Endothelial cell (in vitro differentiated cells): Measurements from ENCODE around the gene MICAL3. TPM values are rescaled to one million over a fixed set of nuclear protein-coding genes. Genes with fewer than 3 reads are reported as not detected.

ENCODE experiments used
- DNase-seq: peaks from one replicate; pipeline ENCODE4 v3.0.0; 2021; ENCODE audit warnings: low spot score
- H3K27ac Mint-ChIP-seq: one replicate; pipeline ENCODE4 v1.8.0; 2021; ENCODE audit warnings: mixed read lengths, inconsistent platforms; ENCODE audit not compliant: unreplicated experiment
- H3K27me3 Mint-ChIP-seq: one replicate; pipeline ENCODE4 v1.8.0; 2021; ENCODE audit warnings: mild to moderate bottlenecking, moderate library complexity, mixed read lengths, inconsistent platforms; ENCODE audit not compliant: unreplicated experiment
- H3K36me3 Mint-ChIP-seq: one replicate; pipeline ENCODE4 v1.8.0; 2021; ENCODE audit warnings: mild to moderate bottlenecking, low read depth, mixed read lengths, inconsistent platforms; ENCODE audit not compliant: unreplicated experiment
- H3K4me1 Mint-ChIP-seq: one replicate; pipeline ENCODE4 v1.8.0; 2021; ENCODE audit warnings: mild to moderate bottlenecking, mixed read lengths, inconsistent platforms; ENCODE audit not compliant: unreplicated experiment
- H3K4me3 Mint-ChIP-seq: one replicate; pipeline ENCODE4 v1.8.0; 2021; ENCODE audit warnings: mild to moderate bottlenecking, mixed read lengths, inconsistent platforms; ENCODE audit not compliant: unreplicated experiment
- H3K9me3 Mint-ChIP-seq: one replicate; pipeline ENCODE4 v1.8.0; 2021; ENCODE audit warnings: mixed read lengths, inconsistent platforms; ENCODE audit not compliant: unreplicated experiment
- total RNA-seq: library from RNA; stranded (reverse); fragmentation: NEBNext Ultra II Directional; extraction: Animal tissue kit (Norgen Biotek cat#: 25700); gene quantifications from one replicate; pipeline ENCODE4 v1.2.1, GENCODE V29; 2021; ENCODE audit not compliant: unreplicated experiment
- TF ChIP-seq, protein P1 (sequence below): fragments of 200-600 bp; sonication (generic); IDR thresholded peaks from one replicate; pipeline ENCODE4 v1.5.0; 2021; ENCODE audit warnings: antibody characterized with exemption; ENCODE audit not compliant: unreplicated experiment

MICAL3 gene
- total RNA-seq, 1 donor from 2014 or later: 54.3 TPM

DNA sequence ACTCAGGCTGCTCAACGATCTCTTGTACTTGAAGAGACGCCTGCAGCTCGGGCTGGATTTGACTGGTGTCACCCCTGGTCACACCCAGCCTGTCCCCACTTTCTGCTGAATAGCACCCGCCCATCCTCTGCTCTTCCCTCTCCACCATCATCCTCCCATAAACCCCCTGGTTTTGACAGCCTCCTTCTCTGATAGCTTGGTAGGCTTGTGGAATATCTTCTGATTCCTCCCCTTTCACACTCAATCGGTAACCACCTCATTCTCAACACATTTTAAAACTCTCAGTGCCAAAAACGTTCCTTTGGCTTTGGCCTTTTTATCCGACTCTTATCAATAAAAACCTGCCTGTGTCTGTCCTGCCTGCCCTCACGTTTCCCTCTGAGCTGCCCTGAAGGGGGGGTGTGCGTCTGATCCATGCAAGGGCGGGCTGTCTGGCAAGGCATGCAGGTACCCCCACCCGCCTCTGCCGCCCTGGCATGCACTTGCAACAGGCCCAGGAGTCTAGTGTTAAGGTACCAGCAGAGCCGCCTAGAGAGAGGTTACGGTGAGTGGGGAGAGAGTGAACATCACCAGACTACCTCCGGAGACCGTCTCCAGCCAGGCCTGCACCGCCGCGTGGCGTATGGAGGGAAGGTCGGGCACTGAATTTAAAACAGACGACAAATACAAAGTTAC lies 198.3 kb downstream of the MICAL3 start:
- DNase-seq: no peak
- TF ChIP-seq, protein P1, sequence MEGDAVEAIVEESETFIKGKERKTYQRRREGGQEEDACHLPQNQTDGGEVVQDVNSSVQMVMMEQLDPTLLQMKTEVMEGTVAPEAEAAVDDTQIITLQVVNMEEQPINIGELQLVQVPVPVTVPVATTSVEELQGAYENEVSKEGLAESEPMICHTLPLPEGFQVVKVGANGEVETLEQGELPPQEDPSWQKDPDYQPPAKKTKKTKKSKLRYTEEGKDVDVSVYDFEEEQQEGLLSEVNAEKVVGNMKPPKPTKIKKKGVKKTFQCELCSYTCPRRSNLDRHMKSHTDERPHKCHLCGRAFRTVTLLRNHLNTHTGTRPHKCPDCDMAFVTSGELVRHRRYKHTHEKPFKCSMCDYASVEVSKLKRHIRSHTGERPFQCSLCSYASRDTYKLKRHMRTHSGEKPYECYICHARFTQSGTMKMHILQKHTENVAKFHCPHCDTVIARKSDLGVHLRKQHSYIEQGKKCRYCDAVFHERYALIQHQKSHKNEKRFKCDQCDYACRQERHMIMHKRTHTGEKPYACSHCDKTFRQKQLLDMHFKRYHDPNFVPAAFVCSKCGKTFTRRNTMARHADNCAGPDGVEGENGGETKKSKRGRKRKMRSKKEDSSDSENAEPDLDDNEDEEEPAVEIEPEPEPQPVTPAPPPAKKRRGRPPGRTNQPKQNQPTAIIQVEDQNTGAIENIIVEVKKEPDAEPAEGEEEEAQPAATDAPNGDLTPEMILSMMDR: no peak
- peaks cover 6% of the 10 kb centered on the region for H3K27me3 Mint-ChIP-seq
- no peaks in the 10 kb centered on the region for H3K9me3 Mint-ChIP-seq
- H3K27ac Mint-ChIP-seq: no peak overlapping the region
- H3K4me3 Mint-ChIP-seq: no peak overlapping the region
- peaks cover 6% of the 10 kb centered on the region for H3K4me1 Mint-ChIP-seq
- peaks cover 29% of the 10 kb centered on the region for H3K36me3 Mint-ChIP-seq

DNA sequence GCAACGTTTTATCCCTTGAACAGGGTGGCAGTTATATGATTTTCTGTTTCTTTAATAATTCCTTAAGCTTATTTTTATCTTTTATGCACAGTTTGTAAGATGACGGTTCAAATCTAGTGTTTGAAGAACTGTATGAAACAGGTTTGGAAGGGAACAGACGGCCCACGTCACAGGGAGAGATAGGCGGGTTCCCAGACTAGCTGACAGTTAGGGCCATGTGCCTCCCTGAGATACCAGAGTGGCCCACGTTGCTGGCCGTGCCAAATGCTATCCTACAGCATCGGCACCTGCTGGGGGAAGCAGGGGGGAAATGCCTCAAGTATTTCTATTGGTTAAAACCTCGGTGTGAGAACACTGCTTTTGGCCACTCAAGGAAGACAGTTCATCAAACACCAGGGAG lies 199.9 kb downstream of the MICAL3 start:
- peaks cover 7% of the 10 kb centered on the region for H3K27me3 Mint-ChIP-seq
- H3K4me3 Mint-ChIP-seq: no peak overlapping the region
- DNase-seq: no peak
- peaks cover 30% of the 10 kb centered on the region for H3K36me3 Mint-ChIP-seq
- H3K27ac Mint-ChIP-seq: no peak overlapping the region
- H3K4me1 Mint-ChIP-seq: peaks cover under 1% of the 10 kb centered on the region
- TF ChIP-seq, protein P1: no peak
- no peaks in the 10 kb centered on the region for H3K9me3 Mint-ChIP-seq

DNA sequence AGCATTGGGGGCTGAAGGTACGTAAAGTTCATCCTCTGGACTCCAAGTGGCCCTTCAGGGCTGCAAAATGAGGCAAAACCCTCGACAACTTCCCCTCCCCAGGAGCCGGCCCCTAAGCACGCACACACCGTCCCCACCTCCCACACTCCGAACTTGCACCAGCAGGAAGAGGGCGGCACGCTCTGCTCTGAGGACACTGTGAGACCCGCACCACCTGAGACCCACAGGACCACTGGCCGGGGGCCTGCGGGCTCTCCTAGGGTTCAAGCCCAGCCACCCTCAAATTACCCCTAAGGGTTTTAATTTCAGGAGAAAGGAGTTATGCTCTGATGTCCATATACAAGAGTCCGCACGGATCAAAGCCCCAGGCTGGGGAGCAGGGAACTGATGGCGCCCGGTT lies 200.4 kb downstream of the MICAL3 start:
- DNase-seq: no peak
- H3K4me3 Mint-ChIP-seq: no peak overlapping the region
- no peaks in the 10 kb centered on the region for H3K9me3 Mint-ChIP-seq
- peaks cover 33% of the 10 kb centered on the region for H3K36me3 Mint-ChIP-seq
- H3K27me3 Mint-ChIP-seq: peaks cover 9% of the 10 kb centered on the region
- no peak overlapping the region for H3K27ac Mint-ChIP-seq
- TF ChIP-seq, protein P1: no peak
- no peaks in the 10 kb centered on the region for H3K4me1 Mint-ChIP-seq

DNA sequence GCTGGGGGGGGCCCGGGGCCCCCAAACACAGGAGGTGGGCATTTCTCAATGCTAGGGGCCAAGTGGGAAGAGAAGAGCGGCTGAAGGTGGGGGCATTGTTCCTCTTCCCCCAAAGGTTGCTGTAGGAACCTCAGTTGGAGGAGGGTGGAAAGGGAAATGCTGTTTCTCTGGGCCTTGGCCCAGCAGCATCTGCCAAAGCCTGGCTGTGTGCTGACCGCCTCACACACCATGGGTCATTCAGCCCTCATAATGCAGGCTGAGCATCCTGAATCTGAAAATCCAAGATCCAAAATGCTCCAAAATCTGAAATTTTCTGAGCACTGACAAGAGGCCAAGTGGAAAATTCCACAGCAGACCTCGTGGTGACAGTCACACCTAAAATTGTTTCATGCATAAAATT lies 201.1 kb downstream of the MICAL3 start:
- no peak overlapping the region for H3K27ac Mint-ChIP-seq
- TF ChIP-seq, protein P1: no peak

DNA sequence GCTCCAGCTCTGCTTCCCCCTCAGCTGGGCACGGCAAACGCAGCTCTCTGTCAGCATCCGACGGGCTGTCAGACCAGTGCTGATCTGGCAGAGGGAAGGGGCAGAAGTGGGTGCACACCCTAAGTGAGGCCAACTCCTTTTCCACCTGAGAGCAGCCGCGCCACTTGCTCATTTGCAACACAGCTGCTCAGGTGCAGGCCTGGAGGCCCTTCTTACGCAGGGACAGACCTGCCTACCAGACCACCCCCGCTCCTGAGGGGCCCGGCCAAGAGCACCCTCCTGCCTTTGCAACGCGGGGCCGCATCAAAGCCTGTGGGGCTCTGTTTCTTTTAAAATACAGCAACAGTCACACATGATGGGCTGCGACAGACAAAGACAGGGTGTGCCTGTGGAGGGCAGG lies 202.3 kb downstream of the MICAL3 start:
- Mint-ChIP-seq H3K27me3 (peaks cover 7% of the 10 kb centered on the region), H3K4me1 (no peaks in the 10 kb centered on the region), H3K9me3 (no peaks in the 10 kb centered on the region), H3K27ac (no peak overlapping the region), H3K36me3 (peaks cover 23% of the 10 kb centered on the region), H3K4me3 (no peak overlapping the region)
- TF ChIP-seq, protein P1: no peak
- no peak for DNase-seq

More for the DNA sequence above, 201.1 kb downstream of the MICAL3 start:
- no peak overlapping the region for H3K4me3 Mint-ChIP-seq
- H3K4me1 Mint-ChIP-seq: no peaks in the 10 kb centered on the region
- H3K36me3 Mint-ChIP-seq: peaks cover 33% of the 10 kb centered on the region
- no peak for DNase-seq
- peaks cover 9% of the 10 kb centered on the region for H3K27me3 Mint-ChIP-seq
- H3K9me3 Mint-ChIP-seq: no peaks in the 10 kb centered on the region
